ENCODE results near the gene ZNF827.
A peak's percentile ranks its signal among the peaks of the same experiment; 100 is the strongest.

The ZNF827 gene

GRCh38 chr4:145784036-145784435 is 154.6 kb downstream of the ZNF827 start:
- no peak for DNase-seq

GRCh38 chr4:145782756-145783155 is 155.9 kb downstream of the ZNF827 start:
- DNase-seq: no peak

GRCh38 chr4:145781351-145781750 is 157.3 kb downstream of the ZNF827 start:
- no peak for DNase-seq

- DNase-seq: no peak
Observed at GRCh38 chr4:145779319-145779801, 159.3 kb downstream of the ZNF827 start.

GRCh38 chr4:145776208-145776607 is 162.4 kb downstream of the ZNF827 start:
- no peak for DNase-seq

- no peak for DNase-seq
Observed at GRCh38 chr4:145775406-145775805, 163.2 kb downstream of the ZNF827 start.

- DNase-seq: no peak
Observed at GRCh38 chr4:145774473-145774872, 164.2 kb downstream of the ZNF827 start.

GRCh38 chr4:145773581-145774234 is 164.9 kb downstream of the ZNF827 start:
- no peak for DNase-seq

GRCh38 chr4:145772347-145772746 is 166.3 kb downstream of the ZNF827 start:
- no peak for DNase-seq

- DNase-seq: no peak
Observed at GRCh38 chr4:145770124-145770523, 168.5 kb downstream of the ZNF827 start.

GRCh38 chr4:145769450-145770037 is 169.1 kb downstream of the ZNF827 start:
- DNase-seq: no peak

- no peak for DNase-seq
Observed at GRCh38 chr4:145766273-145766672, 172.3 kb downstream of the ZNF827 start.

- no peak for DNase-seq
Observed at GRCh38 chr4:145763399-145763798, 175.2 kb downstream of the ZNF827 start.

GRCh38 chr4:145762719-145763118 is 175.9 kb downstream of the ZNF827 start:
- no peak for DNase-seq

GRCh38 chr4:145760961-145761929 is 177.4 kb downstream of the ZNF827 start:
- no peak for DNase-seq

- DNase-seq: no peak
Observed at GRCh38 chr4:145760176-145760575, 178.4 kb downstream of the ZNF827 start.

- no peak for DNase-seq
Observed at GRCh38 chr4:145757188-145757587, 181.4 kb downstream of the ZNF827 start.

- no peak for DNase-seq
Observed at GRCh38 chr4:145756244-145756643, 182.4 kb downstream of the ZNF827 start.

- DNase-seq: no peak
Observed at GRCh38 chr4:145755802-145756201, 182.8 kb downstream of the ZNF827 start.

- DNase-seq: no peak
Observed at GRCh38 chr4:145743641-145744040, 195.0 kb downstream of the ZNF827 start.

- DNase-seq: no peak
Observed at GRCh38 chr4:145740806-145741205, 197.8 kb downstream of the ZNF827 start.

- DNase-seq: no peak
Observed at GRCh38 chr4:145739845-145740244, 198.8 kb downstream of the ZNF827 start.

- peak; percentile 59 for DNase-seq
Observed at GRCh38 chr4:145736241-145736831, 202.3 kb downstream of the ZNF827 start.

All from NCI-H146 (cell line).